ENCODE results near the gene RIN1. TPM values are rescaled to one million over a fixed set of nuclear protein-coding genes. Genes with fewer than 3 reads are reported as not detected.
A peak's percentile ranks its signal among the peaks of the same experiment; 100 is the strongest.

RIN1 gene
- total and polyA plus RNA-seq, 2 of the 13 experiments (the other 11 are each of a cell fraction or from before 2014, with no cell fraction given), result 2.4 to 4.1 TPM

DNA sequence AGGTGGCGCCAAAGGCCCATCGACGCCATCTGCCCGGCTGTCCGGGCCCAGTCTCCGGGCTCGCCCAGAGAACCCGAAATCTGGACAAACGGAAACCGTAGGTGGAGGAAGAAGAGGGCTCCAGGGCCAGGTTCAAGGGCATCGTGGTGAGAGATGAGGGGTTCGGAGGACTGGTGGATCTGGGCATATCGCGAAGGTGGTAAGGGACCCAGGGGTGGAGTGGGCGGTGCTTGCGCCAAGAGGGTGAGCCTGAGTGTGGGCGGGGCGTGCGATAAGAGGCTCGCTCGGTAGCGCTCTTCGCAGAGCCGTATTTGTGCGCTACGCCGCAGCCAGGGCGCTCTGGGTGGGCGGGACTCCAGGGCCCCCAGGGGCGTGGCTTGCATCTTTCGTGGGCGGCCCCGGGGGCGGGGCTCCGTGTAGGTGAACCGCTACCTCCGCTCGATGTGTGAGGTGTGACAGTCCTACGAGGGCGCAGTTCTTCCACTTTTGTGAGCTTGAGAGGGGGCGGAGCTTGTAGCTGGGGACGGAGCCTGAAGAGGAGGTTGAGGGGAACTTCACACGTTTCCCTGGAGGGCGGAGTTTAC, 24.2 kb downstream of the RIN1 start (continued):
- TF ChIP-seq, protein P1, sequence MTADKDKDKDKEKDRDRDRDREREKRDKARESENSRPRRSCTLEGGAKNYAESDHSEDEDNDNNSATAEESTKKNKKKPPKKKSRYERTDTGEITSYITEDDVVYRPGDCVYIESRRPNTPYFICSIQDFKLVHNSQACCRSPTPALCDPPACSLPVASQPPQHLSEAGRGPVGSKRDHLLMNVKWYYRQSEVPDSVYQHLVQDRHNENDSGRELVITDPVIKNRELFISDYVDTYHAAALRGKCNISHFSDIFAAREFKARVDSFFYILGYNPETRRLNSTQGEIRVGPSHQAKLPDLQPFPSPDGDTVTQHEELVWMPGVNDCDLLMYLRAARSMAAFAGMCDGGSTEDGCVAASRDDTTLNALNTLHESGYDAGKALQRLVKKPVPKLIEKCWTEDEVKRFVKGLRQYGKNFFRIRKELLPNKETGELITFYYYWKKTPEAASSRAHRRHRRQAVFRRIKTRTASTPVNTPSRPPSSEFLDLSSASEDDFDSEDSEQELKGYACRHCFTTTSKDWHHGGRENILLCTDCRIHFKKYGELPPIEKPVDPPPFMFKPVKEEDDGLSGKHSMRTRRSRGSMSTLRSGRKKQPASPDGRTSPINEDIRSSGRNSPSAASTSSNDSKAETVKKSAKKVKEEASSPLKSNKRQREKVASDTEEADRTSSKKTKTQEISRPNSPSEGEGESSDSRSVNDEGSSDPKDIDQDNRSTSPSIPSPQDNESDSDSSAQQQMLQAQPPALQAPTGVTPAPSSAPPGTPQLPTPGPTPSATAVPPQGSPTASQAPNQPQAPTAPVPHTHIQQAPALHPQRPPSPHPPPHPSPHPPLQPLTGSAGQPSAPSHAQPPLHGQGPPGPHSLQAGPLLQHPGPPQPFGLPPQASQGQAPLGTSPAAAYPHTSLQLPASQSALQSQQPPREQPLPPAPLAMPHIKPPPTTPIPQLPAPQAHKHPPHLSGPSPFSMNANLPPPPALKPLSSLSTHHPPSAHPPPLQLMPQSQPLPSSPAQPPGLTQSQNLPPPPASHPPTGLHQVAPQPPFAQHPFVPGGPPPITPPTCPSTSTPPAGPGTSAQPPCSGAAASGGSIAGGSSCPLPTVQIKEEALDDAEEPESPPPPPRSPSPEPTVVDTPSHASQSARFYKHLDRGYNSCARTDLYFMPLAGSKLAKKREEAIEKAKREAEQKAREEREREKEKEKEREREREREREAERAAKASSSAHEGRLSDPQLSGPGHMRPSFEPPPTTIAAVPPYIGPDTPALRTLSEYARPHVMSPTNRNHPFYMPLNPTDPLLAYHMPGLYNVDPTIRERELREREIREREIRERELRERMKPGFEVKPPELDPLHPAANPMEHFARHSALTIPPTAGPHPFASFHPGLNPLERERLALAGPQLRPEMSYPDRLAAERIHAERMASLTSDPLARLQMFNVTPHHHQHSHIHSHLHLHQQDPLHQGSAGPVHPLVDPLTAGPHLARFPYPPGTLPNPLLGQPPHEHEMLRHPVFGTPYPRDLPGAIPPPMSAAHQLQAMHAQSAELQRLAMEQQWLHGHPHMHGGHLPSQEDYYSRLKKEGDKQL (CRISPR knock-in tag; IDR thresholded peaks at IDR 0.05; ENCODE audit: low read depth), result no peak
- peak; percentile 45; the same call in 1 of the 2 replicates for TF ChIP-seq ZNF556 (CRISPR knock-in tag; IDR thresholded peaks at IDR 0.05; ENCODE audit: borderline replicate concordance)
- TF ChIP-seq IKZF4 (CRISPR knock-in tag; IDR thresholded peaks at IDR 0.05; ENCODE audit: borderline replicate concordance, low read depth, not compliant biosample characterization), result no peak
- no peak for TF ChIP-seq ZNF138 (CRISPR knock-in tag; IDR thresholded peaks at IDR 0.05; ENCODE audit: low read depth)
- TF ChIP-seq ASH2L (IDR thresholded peaks at IDR 0.05; ENCODE audit: insufficient read length, low read depth, low read length), result peak; percentile 44
- peak; percentile 72 for TF ChIP-seq XRCC5 (optimal IDR thresholded peaks at IDR 0.05; ENCODE audit: low read length)
- peak; percentile 75; the same call in 1 of the 2 replicates for TF ChIP-seq DNMT3B (CRISPR knock-in tag; conservative IDR thresholded peaks at IDR 0.05)
- no peak for TF ChIP-seq MZF1 (CRISPR knock-in tag; IDR thresholded peaks at IDR 0.05; ENCODE audit: borderline replicate concordance)
- TF ChIP-seq ZSCAN20 (CRISPR knock-in tag; IDR thresholded peaks at IDR 0.05; ENCODE audit: borderline replicate concordance), result no peak
- TF ChIP-seq NR2C2 (CRISPR knock-in tag; IDR thresholded peaks at IDR 0.05; ENCODE audit: borderline replicate concordance), result peak; percentile 60
- TF ChIP-seq ZNF660 (CRISPR knock-in tag; IDR thresholded peaks at IDR 0.05; ENCODE audit: borderline replicate concordance, low read depth), result no peak
- no peak; the same call in 1 of the 2 replicates for TF ChIP-seq YEATS2 (CRISPR knock-in tag; IDR thresholded peaks at IDR 0.05; ENCODE audit: borderline replicate concordance)
- TF ChIP-seq AGO2 (optimal IDR thresholded peaks at IDR 0.05; ENCODE audit: low read depth, low read length), result peak; percentile 31
- no peak for TF ChIP-seq HOXA5 (CRISPR knock-in tag; IDR thresholded peaks at IDR 0.05)
- TF ChIP-seq ZNF317 (CRISPR knock-in tag; IDR thresholded peaks at IDR 0.05), result no peak
- peak; percentile 64; the same call in 1 of the 2 replicates for TF ChIP-seq NKX3-1 (CRISPR knock-in tag; IDR thresholded peaks at IDR 0.05)
- 0 out of 2 replicates have a peak, but pooled peaks have one; percentile 7 for TF ChIP-seq RARA (CRISPR knock-in tag; IDR thresholded peaks at IDR 0.05)
- no peak for TF ChIP-seq CERS6 (CRISPR knock-in tag; IDR thresholded peaks at IDR 0.05)
- TF ChIP-seq, protein P2, sequence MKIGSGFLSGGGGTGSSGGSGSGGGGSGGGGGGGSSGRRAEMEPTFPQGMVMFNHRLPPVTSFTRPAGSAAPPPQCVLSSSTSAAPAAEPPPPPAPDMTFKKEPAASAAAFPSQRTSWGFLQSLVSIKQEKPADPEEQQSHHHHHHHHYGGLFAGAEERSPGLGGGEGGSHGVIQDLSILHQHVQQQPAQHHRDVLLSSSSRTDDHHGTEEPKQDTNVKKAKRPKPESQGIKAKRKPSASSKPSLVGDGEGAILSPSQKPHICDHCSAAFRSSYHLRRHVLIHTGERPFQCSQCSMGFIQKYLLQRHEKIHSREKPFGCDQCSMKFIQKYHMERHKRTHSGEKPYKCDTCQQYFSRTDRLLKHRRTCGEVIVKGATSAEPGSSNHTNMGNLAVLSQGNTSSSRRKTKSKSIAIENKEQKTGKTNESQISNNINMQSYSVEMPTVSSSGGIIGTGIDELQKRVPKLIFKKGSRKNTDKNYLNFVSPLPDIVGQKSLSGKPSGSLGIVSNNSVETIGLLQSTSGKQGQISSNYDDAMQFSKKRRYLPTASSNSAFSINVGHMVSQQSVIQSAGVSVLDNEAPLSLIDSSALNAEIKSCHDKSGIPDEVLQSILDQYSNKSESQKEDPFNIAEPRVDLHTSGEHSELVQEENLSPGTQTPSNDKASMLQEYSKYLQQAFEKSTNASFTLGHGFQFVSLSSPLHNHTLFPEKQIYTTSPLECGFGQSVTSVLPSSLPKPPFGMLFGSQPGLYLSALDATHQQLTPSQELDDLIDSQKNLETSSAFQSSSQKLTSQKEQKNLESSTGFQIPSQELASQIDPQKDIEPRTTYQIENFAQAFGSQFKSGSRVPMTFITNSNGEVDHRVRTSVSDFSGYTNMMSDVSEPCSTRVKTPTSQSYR (CRISPR knock-in tag; IDR thresholded peaks at IDR 0.05; ENCODE audit: borderline replicate concordance), result no peak
- TF ChIP-seq SIX4 (CRISPR knock-in tag; IDR thresholded peaks at IDR 0.05), result no peak
- no peak for TF ChIP-seq ZEB1 (IDR thresholded peaks at IDR 0.05; ENCODE audit: insufficient replicate concordance, low read depth)

All from HepG2 (cell line).